Suprapubic skin (tissue), 4 donors: Measurements from ENCODE around the gene CD99L2. TPM values are rescaled to one million over a fixed set of nuclear protein-coding genes. Genes with fewer than 3 reads are reported as not detected.

ENCODE experiments used
- DNase-seq, 2 donors: peaks; one replicate each; pipeline ENCODE4 v3.0.0-alpha.2; 2019; ENCODE audit warnings: low spot score in 2 of 2
- H3K27ac ChIP-seq: fragments of 200-600 bp; sonication (generic); one replicate; pipeline ENCODE4 v1.5.1; 2019
- H3K27me3 ChIP-seq: fragments of 200-600 bp; sonication (generic); one replicate; pipeline ENCODE4 v1.5.1; 2019
- H3K36me3 ChIP-seq: fragments of 200-600 bp; sonication (generic); one replicate; pipeline ENCODE4 v1.5.1; 2019
- H3K4me1 ChIP-seq: fragments of 200-600 bp; sonication (generic); one replicate; pipeline ENCODE4 v1.5.1; 2019
- H3K4me3 ChIP-seq: fragments of 200-600 bp; sonication (generic); one replicate; pipeline ENCODE4 v1.5.1; 2019; ENCODE audit warnings: mild to moderate bottlenecking
- H3K9me3 ChIP-seq: fragments of 200-600 bp; sonication (generic); one replicate; pipeline ENCODE4 v1.5.1; 2019
- EP300 ChIP-seq: sonication (generic); formaldehyde crosslinking; IDR thresholded peaks from one replicate; pipeline ENCODE4 v1.6.1; 2017; ENCODE audit warnings: antibody characterized with exemption
- POLR2A ChIP-seq, 2 donors: fragments of 450-650 bp; IDR thresholded peaks; one replicate each; pipeline ENCODE4 v1.6.1; 2017; ENCODE audit warnings: antibody characterized with exemption in 2 of 2, mild to moderate bottlenecking in 2 of 2, moderate library complexity in 2 of 2
- POLR2AphosphoS5 ChIP-seq, 3 donors: sonication (generic); formaldehyde crosslinking; IDR thresholded peaks; one replicate each; pipeline ENCODE4 v1.6.1; 2017; ENCODE audit warnings: antibody characterized with exemption in 3 of 3
- WGBS: methylation state at CpG from one replicate; pipeline ENCODE4 v1.1.5; 2018; 5-methylcytosine and 5-hydroxymethylcytosine counted together
- total RNA-seq, 4 donors: library from RNA; depleted of rRNA; stranded (reverse); fragments of >200 nt; gene quantifications; one replicate each; pipeline ENCODE4 v1.1.0, GENCODE V29; 2016
- TF ChIP-seq, protein P1 (sequence below), 2 donors: fragments of 200-600 bp in 1 of 2; fragments of 450-650 bp in 1 of 2; sonication (generic) in 1 of 2; IDR thresholded peaks; one replicate each; pipeline ENCODE4 v1.5.1; 2016 to 2019; ENCODE audit warnings: antibody characterized with exemption in 2 of 2, mild to moderate bottlenecking in 1 of 2, moderate library complexity in 1 of 2

Gene CD99L2
- total RNA-seq, 4 donors from 2014 or later, result 12.6 to 24.5 (median 18.7) TPM

DNA sequence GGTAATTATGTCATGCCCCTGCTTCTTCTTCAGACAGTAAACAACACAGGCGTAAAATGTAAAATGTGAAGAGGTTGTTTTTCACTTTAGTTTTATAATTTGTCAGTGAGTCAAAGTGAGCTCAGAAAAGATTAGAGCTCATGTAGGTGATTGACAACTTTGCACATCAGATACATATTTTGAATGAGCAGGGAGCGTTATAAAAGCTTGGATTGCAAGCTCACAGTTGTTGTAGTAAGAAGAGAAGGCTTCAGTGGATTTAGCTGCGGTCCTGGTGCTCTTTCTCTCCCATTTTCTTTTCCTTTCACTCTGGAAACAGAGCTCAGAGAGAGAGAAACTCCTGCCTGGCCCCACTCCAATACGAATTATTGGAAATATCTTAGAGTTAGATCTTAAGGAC, 178.8 kb downstream of the CD99L2 start:
- H3K4me3 ChIP-seq, result no peak overlapping the region
- H3K9me3 ChIP-seq, result no peaks in the 10 kb centered on the region
- H3K27ac ChIP-seq, result no peak overlapping the region
- H3K36me3 ChIP-seq, result no peaks in the 10 kb centered on the region
- H3K27me3 ChIP-seq, result no peaks in the 10 kb centered on the region
- 69% methylated on average over 4 of the region's 4 CpGs for WGBS
- no peak for DNase-seq
- H3K4me1 ChIP-seq, result peaks cover 3% of the 10 kb centered on the region
- TF ChIP-seq POLR2A (IDR thresholded peaks at IDR 0.05), result no peak
- TF ChIP-seq, protein P1, sequence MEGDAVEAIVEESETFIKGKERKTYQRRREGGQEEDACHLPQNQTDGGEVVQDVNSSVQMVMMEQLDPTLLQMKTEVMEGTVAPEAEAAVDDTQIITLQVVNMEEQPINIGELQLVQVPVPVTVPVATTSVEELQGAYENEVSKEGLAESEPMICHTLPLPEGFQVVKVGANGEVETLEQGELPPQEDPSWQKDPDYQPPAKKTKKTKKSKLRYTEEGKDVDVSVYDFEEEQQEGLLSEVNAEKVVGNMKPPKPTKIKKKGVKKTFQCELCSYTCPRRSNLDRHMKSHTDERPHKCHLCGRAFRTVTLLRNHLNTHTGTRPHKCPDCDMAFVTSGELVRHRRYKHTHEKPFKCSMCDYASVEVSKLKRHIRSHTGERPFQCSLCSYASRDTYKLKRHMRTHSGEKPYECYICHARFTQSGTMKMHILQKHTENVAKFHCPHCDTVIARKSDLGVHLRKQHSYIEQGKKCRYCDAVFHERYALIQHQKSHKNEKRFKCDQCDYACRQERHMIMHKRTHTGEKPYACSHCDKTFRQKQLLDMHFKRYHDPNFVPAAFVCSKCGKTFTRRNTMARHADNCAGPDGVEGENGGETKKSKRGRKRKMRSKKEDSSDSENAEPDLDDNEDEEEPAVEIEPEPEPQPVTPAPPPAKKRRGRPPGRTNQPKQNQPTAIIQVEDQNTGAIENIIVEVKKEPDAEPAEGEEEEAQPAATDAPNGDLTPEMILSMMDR (IDR thresholded peaks at IDR 0.05), result no peak
- no peak for TF ChIP-seq EP300
- no peak for TF ChIP-seq POLR2AphosphoS5 (IDR thresholded peaks at IDR 0.05)

Other genes with a start within 250 kb of the CD99L2 start
- 10 to 100 TPM; 32.6 to 54.4 (median 38.4) TPM for gene MTMR1, start 205.3 kb downstream of the CD99L2 start, total RNA-seq
- 10 to 100 TPM in 3 of 4 donors, 1 to 10 TPM in 1; 6.5 to 19.6 (median 12.9) TPM for gene HMGB3, start 84.7 kb upstream of the CD99L2 start, total RNA-seq